DMS79 (cell line): ENCODE data around the gene KCND2.
"Not testable (repeated sequence)": the region's sequence is repeated elsewhere in the genome, so short reads cannot be mapped to it uniquely, and the experiment has no call there.

Experiments used
- DNase-seq: peaks from one replicate; lab custom pipeline; 2025; lab: John Stamatoyannopoulos, UW

Gene KCND2

GRCh38 chr7:120743128-120743527, 470.2 kb downstream of the KCND2 start:
- no peak for DNase-seq

GRCh38 chr7:120760050-120760449, 487.1 kb downstream of the KCND2 start:
- DNase-seq, result no peak

GRCh38 chr7:120760851-120761250, 487.9 kb downstream of the KCND2 start:
- no peak for DNase-seq

GRCh38 chr7:120770206-120770605, 497.2 kb downstream of the KCND2 start:
- DNase-seq, result no peak

GRCh38 chr7:120774481-120774880, 501.5 kb downstream of the KCND2 start:
- DNase-seq, result no peak

GRCh38 chr7:120775755-120776154, 502.8 kb downstream of the KCND2 start:
- no peak for DNase-seq

- DNase-seq, result not testable (repeated sequence)
Observed at GRCh38 chr7:120779078-120779477, 506.1 kb downstream of the KCND2 start.

GRCh38 chr7:120780451-120780850, 507.5 kb downstream of the KCND2 start:
- DNase-seq, result not testable (repeated sequence)

GRCh38 chr7:120780938-120781337, 508.0 kb downstream of the KCND2 start:
- DNase-seq, result no peak

GRCh38 chr7:120781924-120782323, 508.9 kb downstream of the KCND2 start:
- not testable (repeated sequence) for DNase-seq

GRCh38 chr7:120783273-120783672, 510.3 kb downstream of the KCND2 start:
- DNase-seq, result no peak

- DNase-seq, result no peak
Observed at GRCh38 chr7:120783721-120784120, 510.7 kb downstream of the KCND2 start.

GRCh38 chr7:120785095-120785494, 512.1 kb downstream of the KCND2 start:
- DNase-seq, result no peak

GRCh38 chr7:120792091-120792860, 519.3 kb downstream of the KCND2 start:
- no peak for DNase-seq

- DNase-seq, result no peak
Observed at GRCh38 chr7:120792861-120793130, 519.8 kb downstream of the KCND2 start.

GRCh38 chr7:120793213-120793936, 520.4 kb downstream of the KCND2 start:
- DNase-seq, result no peak

- no peak for DNase-seq
Observed at GRCh38 chr7:120794106-120794729, 521.2 kb downstream of the KCND2 start.

- no peak for DNase-seq
Observed at GRCh38 chr7:120797026-120797645, 524.2 kb downstream of the KCND2 start.

GRCh38 chr7:120799147-120799546, 526.2 kb downstream of the KCND2 start:
- DNase-seq, result no peak
